ENCODE results near the gene MAP3K10. TPM values are rescaled to one million over a fixed set of nuclear protein-coding genes. Genes with fewer than 3 reads are reported as not detected.
A peak's percentile ranks its signal among the peaks of the same experiment; 100 is the strongest.

Gene MAP3K10
- 10 to 100 TPM; 14.5 to 16.3 TPM for total RNA-seq
- 10 to 100 TPM; 12.9 to 17.2 (median 15.0) TPM for polyA plus RNA-seq (ENCODE audit: insufficient read length in 6 of 6)
- long read RNA-seq, donor 1, partial matches to known transcripts, result 0 of 1 reads
- long read RNA-seq, donor 1, other reads (novel, unspliced or antisense), result 0 of 1 reads
- long read RNA-seq, donor 2, partial matches to known transcripts, result 0 of 3 reads
- long read RNA-seq, donor 2, other reads (novel, unspliced or antisense), result 0 of 3 reads
- long read RNA-seq, donor 3, partial matches to known transcripts, result 0 of 2 reads
- long read RNA-seq, donor 3, other reads (novel, unspliced or antisense), result 0 of 2 reads
- long read RNA-seq, donor 4, result 0 reads
- long read RNA-seq, donor 5, result 0 reads
- long read RNA-seq, donor 6, partial matches to known transcripts, result 0 of 1 reads
- long read RNA-seq, donor 6, other reads (novel, unspliced or antisense), result 0 of 1 reads
- long read RNA-seq, donor 7, partial matches to known transcripts, result 0 of 2 reads
- long read RNA-seq, donor 7, other reads (novel, unspliced or antisense), result 0 of 2 reads
- long read RNA-seq, donor 8, result 0 reads
- long read RNA-seq, donor 9, result 0 reads
- long read RNA-seq, donor 10, result 0 reads
- long read RNA-seq, donor 11, result 0 reads
- long read RNA-seq, donor 12, result 0 reads

GRCh38 chr19:40190891-40191835 lies at the start of gene MAP3K10:
TSS of gene MAP3K10 (plus strand) at chr19:40191426. CDS start at chr19:40192032, 606 bp downstream.
- Histone ChIP-seq H3K4me3 (peak within 1 kb of the TSS; percentile 66 to 92), H3K9me3 (no peaks in the 10 kb centered on the region), H3K36me3 (no peaks in the 10 kb centered on the region), H3K27ac (peak within 1 kb of the TSS; percentile 88 to 91), H3K27me3 (peaks cover 0 to 6% of the 10 kb centered on the region in 2 donors), H3K4me1 (peaks cover 16 to 19% of the 10 kb centered on the region in 2 donors)
- ATAC-seq (peak; percentile 97), DNase-seq (peak; percentile 63 to 95 (median 74))
- no peak for TF ChIP-seq CTCF (IDR thresholded peaks at IDR 0.05)
- intact Hi-C loops (cut with DNase I), result no loop called here

DNA sequence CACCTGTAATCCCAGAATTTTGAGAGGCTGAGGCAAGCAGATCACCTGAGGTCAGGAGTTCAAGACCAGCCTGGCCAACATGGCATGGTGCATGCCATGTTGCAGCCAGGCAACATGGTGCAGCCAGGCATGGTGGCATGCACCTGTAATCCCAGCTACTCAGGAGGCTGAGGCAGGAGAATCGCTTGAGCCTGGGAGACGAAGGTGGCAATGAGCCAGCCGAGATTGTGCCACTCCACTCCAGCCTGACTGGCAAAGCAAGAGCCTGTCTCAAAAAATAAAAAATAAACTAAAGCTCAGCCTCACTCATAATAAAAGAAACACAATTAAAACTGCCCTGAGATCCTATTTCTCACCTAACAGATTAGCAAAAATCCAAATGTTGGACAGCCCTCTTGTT lies 49.7 kb upstream of the MAP3K10 start:
- intact Hi-C loops (cut with DNase I), result no loop called here
- no peak for ATAC-seq
- no peak overlapping the region for H3K27ac ChIP-seq

DNA sequence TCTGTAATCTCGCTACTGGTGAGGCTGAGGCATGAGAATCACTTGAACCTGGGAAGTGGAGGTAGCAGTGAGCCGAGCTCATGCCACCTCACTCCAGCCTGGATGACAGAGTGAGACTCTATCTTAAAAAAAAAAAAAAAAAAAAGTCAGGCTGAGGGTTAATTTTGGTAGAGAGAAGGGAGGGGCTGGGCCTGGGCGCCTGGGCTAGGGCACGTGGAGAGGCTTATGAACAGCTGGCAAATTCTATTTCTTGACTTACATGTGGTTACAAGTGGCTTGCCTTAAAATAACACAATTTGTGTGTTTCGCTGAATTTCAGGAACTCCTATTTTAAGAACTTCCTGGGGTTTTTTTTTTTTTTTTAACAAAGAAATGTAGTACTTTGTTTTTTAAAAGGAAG lies 47.6 kb upstream of the MAP3K10 start:
- no peak overlapping the region for H3K27ac ChIP-seq
- intact Hi-C loops (cut with DNase I), result no loop called here
- H3K9me3 ChIP-seq, result no peaks in the 10 kb centered on the region
- DNase-seq (peak in 1 of 4 donors; percentile 44), ATAC-seq (peak; percentile 37)
- no peak for TF ChIP-seq CTCF (IDR thresholded peaks at IDR 0.05)
- H3K27me3 ChIP-seq, result peaks cover 0 to 8% of the 10 kb centered on the region in 2 donors
- H3K4me3 ChIP-seq, result no peak overlapping the region
- no peaks in the 10 kb centered on the region for H3K36me3 ChIP-seq
- H3K4me1 ChIP-seq, result peaks cover 6 to 24% of the 10 kb centered on the region in 2 donors

More for the DNA sequence above, 49.7 kb upstream of the MAP3K10 start:
- peaks cover 0 to 7% of the 10 kb centered on the region in 2 donors for H3K27me3 ChIP-seq
- H3K9me3 ChIP-seq, result no peaks in the 10 kb centered on the region
- H3K4me3 ChIP-seq, result no peak overlapping the region
- no peak for TF ChIP-seq CTCF (IDR thresholded peaks at IDR 0.05)
- H3K4me1 ChIP-seq, result peaks cover 0 to 11% of the 10 kb centered on the region in 2 donors
- peak in 1 of 4 donors; percentile 20 for DNase-seq
- H3K36me3 ChIP-seq, result no peaks in the 10 kb centered on the region

DNA sequence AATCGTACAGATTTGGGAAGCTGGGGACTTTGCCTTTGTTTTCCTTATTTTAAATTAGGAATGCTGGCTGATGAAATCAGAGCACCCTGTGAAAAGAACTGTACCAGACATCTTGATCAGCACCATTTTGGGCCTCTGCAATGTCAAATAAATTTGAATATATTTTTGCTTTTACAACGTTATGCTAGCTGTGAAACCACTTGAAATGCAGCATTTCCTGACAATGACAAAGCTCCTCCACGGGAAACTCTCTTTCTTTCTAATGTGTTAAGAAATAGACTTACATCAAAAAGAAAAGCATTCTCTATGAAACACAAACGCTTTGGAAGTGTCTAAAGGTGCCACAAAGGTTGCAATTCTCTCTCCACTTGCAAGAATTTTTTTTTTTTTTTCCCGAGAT lies 47.1 kb upstream of the MAP3K10 start:
- Histone ChIP-seq H3K4me1 (peaks cover 6 to 25% of the 10 kb centered on the region in 2 donors), H3K27ac (no peak overlapping the region), H3K27me3 (peaks cover 0 to 8% of the 10 kb centered on the region in 2 donors), H3K9me3 (no peaks in the 10 kb centered on the region), H3K36me3 (no peaks in the 10 kb centered on the region), H3K4me3 (no peak overlapping the region)
- DNase-seq (no peak), ATAC-seq (no peak)
- intact Hi-C loops (cut with DNase I), result no loop called here
- TF ChIP-seq CTCF (IDR thresholded peaks at IDR 0.05), result no peak

Data from left lung (tissue), 14 donors.